Measurements from ENCODE around the gene ABCC9.
A peak's percentile ranks its signal among the peaks of the same experiment; 100 is the strongest.

Gene ABCC9

GRCh38 chr12:21766403-21766802 lies 174.8 kb downstream of the ABCC9 start:
- no peak overlapping the region for H3K4me3 Mint-ChIP-seq
- peaks cover 37% of the 10 kb centered on the region for H3K36me3 Mint-ChIP-seq (ENCODE audit: low read depth)
- H3K27ac Mint-ChIP-seq, result no peak overlapping the region
- no peaks in the 10 kb centered on the region for H3K27me3 Mint-ChIP-seq (ENCODE audit: low read depth)
- no peaks in the 10 kb centered on the region for H3K9me3 Mint-ChIP-seq
- H3K4me1 Mint-ChIP-seq, result peaks cover 5% of the 10 kb centered on the region
- no peak for TF ChIP-seq CTCF (IDR thresholded peaks at IDR 0.05; ENCODE audit: unreplicated experiment in 3 of 3)

GRCh38 chr12:21764950-21765349 lies 176.3 kb downstream of the ABCC9 start:
- H3K4me1 Mint-ChIP-seq, result peaks cover 8% of the 10 kb centered on the region
- H3K36me3 Mint-ChIP-seq (ENCODE audit: low read depth), result peaks cover 29% of the 10 kb centered on the region
- H3K9me3 Mint-ChIP-seq, result no peaks in the 10 kb centered on the region
- no peak overlapping the region for H3K4me3 Mint-ChIP-seq
- no peak for TF ChIP-seq CTCF (IDR thresholded peaks at IDR 0.05; ENCODE audit: unreplicated experiment in 3 of 3)
- H3K27ac Mint-ChIP-seq, result no peak overlapping the region
- H3K27me3 Mint-ChIP-seq (ENCODE audit: low read depth), result no peaks in the 10 kb centered on the region

- TF ChIP-seq CTCF (IDR thresholded peaks at IDR 0.05; ENCODE audit: unreplicated experiment in 3 of 3), result no peak
- Mint-ChIP-seq H3K9me3 (no peaks in the 10 kb centered on the region), H3K4me3 (no peak overlapping the region), H3K4me1 (peaks cover 8% of the 10 kb centered on the region), H3K27me3 (ENCODE audit: low read depth) (no peaks in the 10 kb centered on the region), H3K27ac (peak overlapping the region; percentile 8 to 32 (median 19)), H3K36me3 (ENCODE audit: low read depth) (peaks cover 21% of the 10 kb centered on the region)
Measured at GRCh38 chr12:21764065-21764464, 177.2 kb downstream of the ABCC9 start.

DNA sequence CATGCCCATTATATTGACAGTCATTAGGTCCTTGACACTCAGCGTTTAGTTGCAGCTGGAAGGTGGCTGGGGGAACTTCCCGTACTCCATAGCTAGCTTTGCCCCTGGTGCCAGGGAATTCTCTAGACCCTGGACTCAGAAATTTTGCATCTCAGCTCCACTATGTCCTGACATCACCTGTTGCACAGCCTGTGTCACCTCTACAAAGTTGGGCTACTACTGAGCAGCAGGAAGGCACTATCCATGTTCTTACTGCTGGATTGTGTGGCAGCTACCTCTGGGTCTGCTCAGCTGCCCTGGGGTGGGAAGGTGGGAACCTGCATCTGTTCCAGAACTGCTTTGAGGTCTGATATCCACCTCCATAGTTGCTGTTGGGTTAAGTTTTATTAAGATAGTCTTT lies 177.7 kb downstream of the ABCC9 start:
- Mint-ChIP-seq H3K36me3 (ENCODE audit: low read depth) (peaks cover 21% of the 10 kb centered on the region), H3K4me1 (peaks cover 8% of the 10 kb centered on the region), H3K9me3 (no peaks in the 10 kb centered on the region), H3K27ac (peak overlapping the region; percentile 8 to 32 (median 19)), H3K4me3 (no peak overlapping the region), H3K27me3 (ENCODE audit: low read depth) (no peaks in the 10 kb centered on the region)
- no peak for TF ChIP-seq CTCF (IDR thresholded peaks at IDR 0.05; ENCODE audit: unreplicated experiment in 3 of 3)

DNA sequence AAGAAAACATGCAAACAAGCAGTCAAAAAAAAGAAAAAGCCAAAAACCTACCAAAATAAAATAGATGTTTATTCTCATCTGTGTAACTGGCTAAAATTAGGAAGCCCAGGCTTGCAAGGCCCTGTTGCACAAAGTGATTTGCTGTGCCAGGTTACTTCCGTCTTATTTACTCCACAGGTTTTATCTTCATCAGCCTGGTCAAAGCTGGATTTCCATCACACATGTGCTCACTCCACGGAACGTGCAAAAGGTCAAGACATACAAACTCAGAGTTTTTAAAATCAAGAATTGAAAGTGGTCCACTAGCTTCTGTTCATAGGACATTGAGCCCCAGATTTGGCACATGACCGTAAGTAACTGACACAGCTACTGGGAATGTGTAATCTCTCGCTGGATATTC lies 181.5 kb downstream of the ABCC9 start:
- H3K4me3 Mint-ChIP-seq, result no peak overlapping the region

More for the DNA sequence above, 181.5 kb downstream of the ABCC9 start:
- Mint-ChIP-seq H3K27ac (no peak overlapping the region), H3K4me1 (peaks cover 13% of the 10 kb centered on the region), H3K27me3 (ENCODE audit: low read depth) (no peaks in the 10 kb centered on the region), H3K9me3 (no peaks in the 10 kb centered on the region), H3K36me3 (ENCODE audit: low read depth) (peaks cover 4% of the 10 kb centered on the region)
- no peak for TF ChIP-seq CTCF (IDR thresholded peaks at IDR 0.05; ENCODE audit: unreplicated experiment in 3 of 3)
